DND-41 (cell line): Measurements from ENCODE around the gene CENPVL2.
"Not testable (repeated sequence)": the region's sequence is repeated elsewhere in the genome, so short reads cannot be mapped to it uniquely, and the experiment has no call there.

Experiments
- ATAC-seq: fragments of 200-7000 bp; cut with Tn5 transposase; 3 replicates; pipeline ENCODE4 v1.9.1; 2021; ENCODE audit warnings: low read depth; ENCODE audit not compliant: insufficient read depth
- DNase-seq: peaks from one replicate; pipeline ENCODE4 v3.0.0-alpha.2; 2020
- H2AFZ ChIP-seq: 2 replicates; pipeline ENCODE4 v1.6.0; 2012; ENCODE audit warnings: low read depth, low read length
- H3K27ac ChIP-seq: 2 replicates; pipeline ENCODE4 v1.5.1; 2012; ENCODE audit warnings: low read length, inconsistent platforms
- H3K27me3 ChIP-seq: fragments of 200-600 bp; sonication (generic); 2 replicates; pipeline ENCODE4 v1.6.0; 2012; ENCODE audit warnings: low read length, mild to moderate bottlenecking, inconsistent platforms; ENCODE audit not compliant: insufficient read depth, poor library complexity
- H3K36me3 ChIP-seq: 2 replicates; pipeline ENCODE4 v1.5.1; 2012; ENCODE audit warnings: low read length, inconsistent platforms; ENCODE audit not compliant: insufficient read depth
- H3K4me1 ChIP-seq: 2 replicates; pipeline ENCODE4 v1.5.1; 2012; ENCODE audit warnings: mild to moderate bottlenecking, low read length; ENCODE audit not compliant: insufficient read depth
- H3K4me2 ChIP-seq: 2 replicates; pipeline ENCODE4 v1.6.0; 2012; ENCODE audit warnings: mild to moderate bottlenecking, moderate library complexity, low read length, inconsistent platforms; ENCODE audit not compliant: insufficient read depth
- H3K4me3 ChIP-seq, 2 experiments: fragments of 200-600 bp in 1 of 2; shearing (Covaris generic) in 1 of 2; 2 replicates each; pipeline ENCODE4 v1.5.1; 2012 to 2016; ENCODE audit warnings: inconsistent platforms in 2 of 2, low read length in 2 of 2, mild to moderate bottlenecking in 2 of 2, low read depth in 1 of 2, moderate library complexity in 1 of 2
- H3K79me2 ChIP-seq: 2 replicates; pipeline ENCODE4 v1.6.0; 2012; ENCODE audit warnings: low read length, inconsistent platforms; ENCODE audit not compliant: insufficient read depth
- H3K9ac ChIP-seq: 2 replicates; pipeline ENCODE4 v1.6.0; 2012; ENCODE audit warnings: low read depth, mild to moderate bottlenecking, inconsistent platforms, low read length, moderate library complexity
- H3K9me3 ChIP-seq: 2 replicates; pipeline ENCODE4 v1.5.1; 2012; ENCODE audit warnings: low read length, moderate library complexity, mild to moderate bottlenecking, inconsistent platforms; ENCODE audit not compliant: insufficient read depth, severe bottlenecking
- H4K20me1 ChIP-seq: 2 replicates; pipeline ENCODE4 v1.6.0; 2012; ENCODE audit warnings: low read length; ENCODE audit not compliant: insufficient read depth
- CTCF ChIP-seq: IDR thresholded peaks from 2 replicates; pipeline ENCODE4 v1.5.1; 2012; ENCODE audit warnings: borderline replicate concordance, low read length, moderate library complexity, mild to moderate bottlenecking; ENCODE audit not compliant: poor library complexity, severe bottlenecking; ENCODE audit errors: extremely low read depth
- EZH2 ChIP-seq: IDR thresholded peaks from 3 replicates; pipeline ENCODE4 v1.6.1; 2012; ENCODE audit warnings: borderline replicate concordance, low read depth, mild to moderate bottlenecking, moderate library complexity, low read length, inconsistent platforms; ENCODE audit not compliant: severe bottlenecking

The CENPVL2 gene

GRCh38 chrX:51694254-51694653 lies 11.6 kb upstream of the CENPVL2 start:
- no peaks in the 10 kb centered on the region for H3K9me3 ChIP-seq
- TF ChIP-seq EZH2 (no peak), CTCF (no peak)
- no peak overlapping the region for H3K4me3 ChIP-seq
- ATAC-seq (no peak), DNase-seq (no peak)
- no peaks in the 10 kb centered on the region for H3K36me3 ChIP-seq
- no peak overlapping the region for H3K9ac ChIP-seq
- no peak overlapping the region for H3K4me2 ChIP-seq
- H4K20me1 ChIP-seq = no peaks in the 10 kb centered on the region
- no peaks in the 10 kb centered on the region for H3K4me1 ChIP-seq
- H2AFZ ChIP-seq = no peak overlapping the region
- no peaks in the 10 kb centered on the region for H3K27me3 ChIP-seq
- no peak overlapping the region for H3K27ac ChIP-seq
- H3K79me2 ChIP-seq = no peaks in the 10 kb centered on the region

DNA sequence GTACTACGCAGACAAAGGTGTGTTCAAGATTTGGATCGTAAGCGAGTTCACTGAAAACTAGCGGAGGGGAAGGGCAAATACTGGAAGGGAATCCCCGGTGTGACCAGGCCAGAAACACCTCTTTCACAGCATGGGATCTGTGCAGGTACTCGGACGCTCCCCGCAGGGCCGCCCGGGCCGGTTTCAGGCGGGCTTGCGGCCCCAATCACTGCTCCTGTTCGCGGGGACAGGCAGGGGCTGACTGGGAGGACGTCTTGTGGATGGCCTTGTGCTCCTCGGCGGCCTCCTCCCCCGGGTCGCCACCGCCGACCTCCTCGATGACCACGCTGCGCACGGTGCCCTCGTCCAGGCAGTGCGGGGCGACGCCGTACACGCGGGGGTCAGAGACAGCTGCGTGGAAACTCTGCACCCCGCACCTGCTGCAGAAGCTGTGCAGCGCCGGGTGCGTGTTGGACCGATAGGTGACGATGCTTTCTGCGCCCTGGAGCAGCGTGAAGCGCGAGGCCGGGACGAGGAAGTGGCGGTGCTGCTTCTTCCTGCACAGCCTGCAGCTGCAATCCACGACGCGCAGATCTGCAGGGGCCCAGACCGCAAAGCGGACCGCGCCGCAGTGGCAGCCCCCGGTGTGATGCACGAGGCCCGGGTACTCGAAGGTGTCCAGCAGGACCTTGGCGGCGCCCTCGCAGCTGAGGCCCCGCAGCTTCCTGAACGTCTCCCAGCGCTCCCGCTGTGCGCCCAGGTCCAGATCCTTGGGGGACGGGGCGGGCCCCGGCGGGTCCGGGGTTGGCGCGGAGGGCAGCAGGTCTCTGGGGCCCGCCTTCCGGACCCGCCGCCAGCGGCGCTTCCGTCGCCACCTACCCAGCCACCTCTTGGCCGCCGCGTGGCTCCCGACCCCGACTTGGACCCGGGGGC lies 567 bp downstream of the CENPVL2 start:
- not testable (repeated sequence) for H4K20me1 ChIP-seq, H3K9me3 ChIP-seq, H3K36me3 ChIP-seq, H3K4me2 ChIP-seq, DNase-seq, H2AFZ ChIP-seq, H3K4me1 ChIP-seq, H3K27me3 ChIP-seq, H3K9ac ChIP-seq, ATAC-seq, H3K4me3 ChIP-seq, H3K27ac ChIP-seq, H3K79me2 ChIP-seq

DNA sequence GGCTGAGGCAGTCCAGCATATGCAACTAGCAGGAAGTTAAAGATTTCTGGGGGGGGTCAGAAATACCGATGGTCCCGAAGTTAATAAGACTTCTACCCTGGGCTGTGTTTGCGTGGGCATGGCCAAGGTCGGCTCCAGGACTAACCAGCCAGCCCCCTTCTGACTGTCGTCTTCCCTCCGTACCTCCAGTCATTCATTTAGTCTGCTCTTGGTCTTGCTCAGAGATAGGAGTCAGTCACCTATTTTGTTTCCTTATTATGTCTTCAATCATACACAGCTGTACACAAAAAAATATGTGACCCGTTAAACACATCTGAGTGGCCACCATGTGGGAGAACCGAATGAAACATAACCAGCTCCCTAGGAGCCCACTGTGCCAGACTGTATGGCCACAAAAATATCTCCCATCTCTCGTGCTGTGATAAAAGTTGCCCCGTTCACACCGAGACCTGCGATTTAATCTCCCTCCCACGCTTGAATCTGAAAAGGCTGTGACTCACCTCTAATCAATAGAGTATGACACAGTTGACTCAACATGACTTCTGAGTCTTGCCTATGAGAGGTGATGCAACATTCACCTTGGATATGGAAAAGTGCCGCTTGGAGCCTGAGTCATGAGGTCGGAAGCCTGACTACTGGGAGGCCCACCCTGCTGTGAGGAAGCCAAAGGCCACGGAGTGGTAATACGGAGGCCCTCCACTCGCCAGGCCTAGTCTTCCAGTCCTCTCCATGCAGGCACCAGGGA lies 2.8 kb downstream of the CENPVL2 start:
- not testable (repeated sequence) for H3K36me3 ChIP-seq, DNase-seq, H3K27ac ChIP-seq, H3K27me3 ChIP-seq, ATAC-seq, H4K20me1 ChIP-seq, H2AFZ ChIP-seq, H3K79me2 ChIP-seq, H3K4me1 ChIP-seq, H3K4me2 ChIP-seq, H3K4me3 ChIP-seq, H3K9ac ChIP-seq, H3K9me3 ChIP-seq

DNA sequence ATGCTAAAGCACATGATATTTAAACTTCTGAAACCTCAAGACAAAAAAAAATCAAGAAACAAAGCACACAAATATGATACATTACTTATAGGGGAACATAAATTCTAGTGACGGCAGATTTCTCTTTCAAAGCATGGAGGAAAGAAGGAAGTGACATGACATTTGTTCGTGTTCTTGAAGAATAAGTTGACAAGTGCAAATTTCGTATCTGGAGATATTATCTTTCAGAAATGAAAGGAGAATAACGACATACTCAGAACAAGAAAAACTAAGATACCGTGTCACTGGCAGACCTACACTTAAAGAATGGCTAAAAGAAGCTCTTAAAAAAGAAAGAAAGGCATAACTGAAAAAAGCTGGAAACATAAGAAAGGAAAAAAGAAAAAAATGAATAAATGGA lies 16.6 kb downstream of the CENPVL2 start:
- Histone ChIP-seq H3K4me3 (no peak overlapping the region), H3K4me2 (no peak overlapping the region), H2AFZ (no peak overlapping the region), H3K9ac (no peak overlapping the region), H3K27ac (no peak overlapping the region), H3K36me3 (no peaks in the 10 kb centered on the region), H4K20me1 (no peaks in the 10 kb centered on the region), H3K4me1 (no peaks in the 10 kb centered on the region), H3K27me3 (no peaks in the 10 kb centered on the region), H3K79me2 (no peaks in the 10 kb centered on the region), H3K9me3 (no peaks in the 10 kb centered on the region)
- no peak for DNase-seq
- no peak for TF ChIP-seq EZH2
- TF ChIP-seq CTCF = no peak
- ATAC-seq = no peak
